GM18508 (cell line): Measurements from ENCODE around the gene FCRL2.
"Not testable (repeated sequence)": the region's sequence is repeated elsewhere in the genome, so short reads cannot be mapped to it uniquely, and the experiment has no call there.

ENCODE experiments used
- ATAC-seq: cut with Tn5 transposase; IDR thresholded peaks from one replicate; pipeline ENCODE4 v1.9.1; 2021; ENCODE audit warnings: moderate number of reproducible peaks; ENCODE audit not compliant: insufficient read depth, unreplicated experiment

The FCRL2 gene

DNA sequence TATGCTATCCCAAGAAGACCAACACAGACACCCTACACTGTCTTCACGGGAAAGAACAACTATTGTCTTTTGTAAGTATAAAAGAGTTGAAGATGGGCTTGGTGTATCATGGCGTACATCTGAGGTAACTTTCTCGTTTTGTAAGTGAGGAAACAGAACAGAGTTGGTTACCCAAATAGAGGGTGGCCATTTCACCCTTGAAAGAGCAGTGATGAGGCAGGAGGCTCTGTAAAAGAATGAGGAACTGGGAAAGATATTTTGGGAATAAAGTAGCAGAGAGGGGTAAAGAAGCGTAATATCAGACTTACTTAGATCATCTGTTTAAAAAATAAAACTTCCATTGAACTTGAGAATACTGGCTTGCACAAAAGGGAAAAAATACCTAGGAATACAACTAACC is 18.9 kb downstream of the FCRL2 start:
- ATAC-seq: no peak

DNA sequence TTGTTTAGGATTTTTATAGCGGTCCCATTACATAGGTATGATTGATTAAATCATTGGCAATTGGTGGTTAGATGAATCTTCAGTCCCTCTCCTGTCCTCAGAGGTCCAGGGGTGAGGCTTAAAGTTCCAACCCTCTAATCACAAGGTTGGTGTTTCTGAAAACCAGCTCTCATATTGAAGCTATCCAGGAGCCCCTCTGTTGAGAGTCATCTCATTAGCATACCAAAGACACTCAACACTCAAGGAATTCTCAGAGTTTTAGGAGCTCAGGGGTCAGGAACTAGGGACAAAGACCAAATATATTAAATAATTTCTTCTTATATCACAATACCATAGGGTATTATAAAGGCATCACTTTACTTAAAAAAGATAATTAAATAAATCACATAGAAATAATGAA is 23.3 kb downstream of the FCRL2 start:
- ATAC-seq: no peak

DNA sequence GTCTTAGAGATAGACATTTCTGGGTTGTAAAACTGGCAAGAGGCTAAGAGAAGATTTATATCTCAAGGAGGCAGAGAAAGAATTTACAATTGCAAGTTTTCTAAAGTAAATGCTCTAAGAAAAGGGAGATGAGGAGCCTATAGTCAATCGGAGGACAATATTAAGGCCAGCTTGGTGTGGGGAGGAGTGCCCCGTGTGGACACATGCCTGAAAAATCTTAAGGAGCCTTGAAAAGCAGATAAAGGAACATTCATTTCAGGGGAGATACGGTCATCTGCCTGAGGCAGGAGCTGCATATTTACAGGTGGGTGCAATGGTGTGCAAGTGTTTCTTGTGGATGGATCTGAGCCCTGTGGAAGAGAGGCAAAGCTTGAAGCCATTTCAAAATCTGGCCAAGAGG is 25.6 kb downstream of the FCRL2 start:
- ATAC-seq: no peak

DNA sequence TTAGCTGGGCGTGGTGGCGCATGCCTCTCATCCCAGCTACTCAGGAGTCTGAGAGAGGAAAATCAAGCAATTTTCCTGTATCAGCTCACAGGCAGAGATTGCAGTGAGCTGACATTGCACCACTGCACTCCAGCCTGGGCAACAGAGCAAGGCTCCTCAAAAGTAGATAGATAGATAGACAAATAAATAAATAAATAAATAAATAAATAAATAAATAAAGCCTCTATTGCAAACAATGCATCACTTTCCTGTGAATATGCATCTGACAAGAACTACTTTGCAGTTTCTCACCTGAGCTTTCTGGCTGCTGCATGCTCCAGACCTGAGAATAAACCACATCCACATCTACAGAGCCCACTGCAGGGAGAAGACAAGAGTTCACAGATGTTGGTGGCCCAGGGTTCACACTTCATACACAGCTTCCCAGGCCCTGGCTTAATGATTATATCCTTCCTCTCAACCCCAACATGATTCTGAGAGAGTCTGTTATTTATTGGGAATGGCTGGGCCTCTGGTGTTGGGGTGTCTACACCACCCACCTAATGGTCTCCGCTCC is 28.6 kb downstream of the FCRL2 start:
- no peak for ATAC-seq

DNA sequence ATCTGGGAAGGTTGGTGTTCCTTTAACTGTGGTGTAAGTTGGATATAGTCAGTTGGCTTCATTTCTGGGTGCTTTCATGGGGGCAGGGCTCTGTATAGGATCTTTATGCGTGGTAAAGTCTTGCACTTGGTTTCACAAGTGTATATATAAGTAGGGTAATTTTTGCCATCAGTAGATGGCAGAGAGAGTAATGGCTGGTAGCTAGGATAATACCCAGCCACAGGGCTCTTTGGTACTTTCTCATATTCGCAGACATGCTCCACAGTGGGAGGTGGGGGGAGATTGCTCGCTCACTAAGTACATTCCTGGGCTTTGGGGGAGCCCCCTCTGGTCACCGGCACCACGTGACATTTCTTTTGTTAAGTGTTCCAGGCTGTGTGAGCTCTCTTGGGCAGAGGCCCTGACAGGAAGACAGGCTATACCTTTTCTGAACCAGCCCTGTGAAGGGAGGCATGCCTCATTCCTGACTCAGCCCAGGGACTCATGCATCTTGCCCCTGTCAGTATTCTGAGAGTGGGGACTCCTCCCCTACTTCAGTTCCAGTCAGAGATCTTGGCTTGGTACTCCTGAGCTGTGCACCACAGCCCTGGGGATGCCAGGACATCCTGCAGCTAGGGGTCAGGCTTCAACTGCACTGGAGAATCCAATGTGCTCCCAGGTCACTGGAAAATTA is 37.6 kb downstream of the FCRL2 start:
- ATAC-seq: no peak

DNA sequence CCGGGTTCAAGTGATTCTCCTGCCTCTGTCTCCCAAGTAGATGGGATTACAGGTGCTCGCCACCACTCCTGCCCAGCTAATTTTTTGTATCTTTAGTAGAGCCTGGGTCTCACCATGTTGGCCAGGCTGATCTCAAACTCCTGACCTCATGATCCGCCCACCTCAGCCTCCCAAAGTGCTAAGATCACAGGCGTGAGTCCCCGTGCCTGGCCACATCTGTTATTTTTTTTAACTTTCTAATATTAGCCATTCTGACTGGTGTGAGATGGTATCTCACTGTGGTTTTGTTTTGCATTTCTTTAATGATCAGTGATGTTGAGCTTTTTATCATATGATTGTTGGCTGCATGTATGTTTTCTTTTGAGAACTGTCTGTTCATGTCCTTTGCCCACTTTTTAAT is 40.9 kb downstream of the FCRL2 start:
- ATAC-seq: not testable (repeated sequence)

DNA sequence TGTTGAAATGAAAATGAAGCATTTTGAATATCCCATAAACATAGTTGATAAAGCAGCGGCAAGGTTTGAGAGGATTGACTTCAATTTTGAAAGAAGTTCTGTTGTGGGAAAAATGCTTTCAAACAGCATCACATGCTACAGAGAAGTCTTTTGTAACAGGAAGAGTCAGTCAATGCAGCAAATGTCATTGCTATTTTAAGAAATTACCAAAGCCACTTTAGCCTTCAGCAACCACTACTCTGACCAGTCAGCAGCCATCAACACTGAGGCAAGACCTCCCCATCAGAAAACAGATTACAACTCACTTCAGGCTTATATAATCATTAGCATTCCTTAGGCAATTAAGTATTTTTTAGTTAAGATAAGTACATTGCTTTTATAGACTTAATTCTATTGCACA is 42.6 kb downstream of the FCRL2 start:
- no peak for ATAC-seq

DNA sequence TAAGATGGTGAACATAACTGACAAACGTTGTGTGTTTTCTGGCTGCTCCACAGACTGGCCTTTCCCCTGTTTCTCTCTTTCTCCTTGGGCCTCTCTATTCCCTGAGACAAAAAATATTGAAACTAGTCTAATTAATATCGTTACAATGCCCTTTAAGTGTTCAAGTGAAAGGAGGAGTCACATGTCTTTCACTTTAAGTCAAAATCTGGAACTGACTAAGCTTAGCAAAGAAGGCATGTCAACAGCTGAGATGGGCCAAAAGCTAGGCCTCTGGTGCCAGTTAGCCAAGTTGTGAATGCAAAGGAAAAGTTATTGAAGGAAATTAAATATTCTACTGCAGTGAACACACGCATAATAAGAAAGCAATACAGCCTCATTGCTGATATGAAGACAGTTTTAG is 44.2 kb downstream of the FCRL2 start:
- ATAC-seq: no peak

DNA sequence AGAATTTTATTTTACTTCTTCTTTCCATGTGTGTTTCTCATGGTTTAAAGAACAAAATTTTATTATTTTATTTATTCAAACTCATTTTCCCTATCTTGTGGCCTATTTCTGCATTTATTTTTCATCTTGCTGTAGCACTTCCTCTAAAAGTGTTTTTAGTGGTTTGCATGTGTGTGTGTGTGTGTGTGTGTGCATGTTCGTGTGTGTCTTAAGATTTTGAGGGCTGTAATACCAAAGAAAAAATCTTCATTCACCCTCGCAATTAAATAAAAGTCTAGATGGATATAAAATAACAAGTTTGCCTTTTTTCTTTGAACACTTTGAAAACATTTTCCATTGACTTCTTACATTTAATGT is 51.7 kb downstream of the FCRL2 start:
- no peak for ATAC-seq

DNA sequence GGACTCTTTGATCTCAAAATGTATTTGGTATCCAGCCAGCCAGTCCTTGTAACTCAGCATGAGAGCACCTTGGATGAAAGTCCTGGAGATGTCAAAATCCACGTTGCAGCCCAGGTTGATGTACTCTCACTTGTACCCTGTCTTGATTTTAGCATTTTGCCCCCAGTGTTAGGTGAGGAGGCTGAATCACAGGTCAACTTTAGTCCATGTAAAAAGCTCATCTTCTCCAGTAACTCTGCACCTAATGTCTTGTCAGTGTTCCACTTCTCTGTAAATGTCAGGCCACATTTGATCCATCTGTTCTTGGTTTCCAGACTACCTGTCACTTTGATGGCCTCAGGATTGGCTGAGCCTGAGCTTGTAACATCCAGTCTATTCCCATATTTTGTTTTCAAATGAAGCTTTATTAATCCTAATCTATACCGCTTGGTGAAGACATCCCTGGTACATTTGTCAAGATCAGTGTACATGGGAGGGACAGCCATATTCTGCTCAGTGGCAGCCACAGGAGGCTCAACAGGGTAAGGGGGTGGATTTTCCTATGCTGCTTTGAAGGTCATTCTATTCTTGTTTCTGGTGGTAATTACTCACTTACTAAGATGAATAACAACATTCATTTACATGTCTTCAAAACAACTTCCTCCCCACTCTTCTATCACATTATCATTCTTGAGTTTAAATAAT is 52.3 kb downstream of the FCRL2 start:
- no peak for ATAC-seq

DNA sequence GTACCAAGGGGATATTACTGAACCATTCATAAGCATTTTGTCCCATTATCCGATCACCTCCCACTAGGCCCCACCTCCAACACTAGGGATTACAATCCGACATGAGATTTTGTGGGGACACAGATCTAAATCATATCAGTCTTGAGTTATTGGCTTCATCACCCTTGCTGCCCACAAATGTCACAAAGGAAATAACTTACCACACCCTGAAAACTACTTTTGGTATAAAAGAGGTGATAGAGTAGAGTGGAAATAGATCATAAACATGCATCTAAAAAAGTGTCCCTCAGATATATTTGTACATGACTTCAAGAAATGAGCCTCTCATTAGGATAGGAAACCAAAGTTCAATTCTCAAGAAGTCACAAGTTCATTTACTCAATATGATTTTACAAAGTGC is 53.8 kb downstream of the FCRL2 start:
- no peak for ATAC-seq

DNA sequence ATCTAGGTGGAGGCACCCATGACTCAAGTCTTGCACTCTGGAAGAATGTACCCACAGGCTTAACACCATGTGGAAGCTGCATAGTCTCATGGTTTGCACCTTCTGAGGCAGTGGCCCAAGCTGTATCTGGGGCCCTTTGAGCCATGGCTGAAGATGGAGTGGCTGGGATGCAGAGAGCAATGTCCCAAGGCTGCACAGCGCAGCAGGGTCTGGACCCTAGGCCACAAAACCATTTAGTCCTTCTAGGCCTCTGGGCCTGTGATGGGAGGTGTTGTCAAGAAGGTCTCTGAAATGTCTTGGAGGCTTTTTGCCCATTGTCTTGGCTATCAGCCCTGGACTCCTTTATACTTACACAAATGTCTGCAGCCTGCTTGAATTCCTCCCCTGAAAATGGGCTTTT is 54.9 kb downstream of the FCRL2 start:
- ATAC-seq: no peak

DNA sequence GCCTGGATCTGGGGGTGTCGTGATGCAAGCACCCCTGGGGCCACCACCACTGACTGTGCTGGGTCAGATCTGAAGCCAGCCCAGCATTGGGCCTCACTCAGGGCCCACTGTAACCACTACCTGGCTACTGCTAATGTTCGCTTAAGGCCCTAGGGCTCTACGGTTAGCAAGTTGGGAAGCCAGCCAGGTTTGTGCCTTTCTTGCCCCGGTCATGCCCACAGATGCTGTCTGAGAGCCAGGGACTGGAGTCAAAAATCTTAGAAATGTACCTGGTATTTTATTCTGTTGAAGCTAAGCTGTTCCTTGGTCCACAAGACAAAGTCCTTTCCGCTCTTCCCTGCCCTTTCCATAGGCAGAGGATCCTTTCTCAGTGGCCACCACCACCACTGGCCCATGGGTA is 61.2 kb downstream of the FCRL2 start:
- no peak for ATAC-seq

DNA sequence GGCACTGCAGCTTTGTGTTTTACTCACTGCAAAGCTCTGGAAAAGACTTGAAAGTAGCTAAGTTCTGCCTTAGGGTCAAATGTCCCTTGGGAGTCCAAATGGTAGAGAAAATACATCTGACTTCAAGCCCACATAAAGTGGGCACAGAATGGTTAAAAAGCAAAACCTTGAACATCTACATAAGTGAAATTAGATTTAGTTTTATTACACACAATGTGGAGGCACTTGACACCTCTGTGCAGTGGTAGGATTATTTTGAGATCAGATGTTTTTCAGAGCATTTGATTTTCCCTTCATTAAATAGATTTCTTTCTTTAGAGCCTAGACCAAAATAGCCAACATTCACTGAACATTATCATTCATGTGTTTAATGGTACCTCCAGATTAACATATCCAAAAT is 65.1 kb downstream of the FCRL2 start:
- no peak for ATAC-seq

DNA sequence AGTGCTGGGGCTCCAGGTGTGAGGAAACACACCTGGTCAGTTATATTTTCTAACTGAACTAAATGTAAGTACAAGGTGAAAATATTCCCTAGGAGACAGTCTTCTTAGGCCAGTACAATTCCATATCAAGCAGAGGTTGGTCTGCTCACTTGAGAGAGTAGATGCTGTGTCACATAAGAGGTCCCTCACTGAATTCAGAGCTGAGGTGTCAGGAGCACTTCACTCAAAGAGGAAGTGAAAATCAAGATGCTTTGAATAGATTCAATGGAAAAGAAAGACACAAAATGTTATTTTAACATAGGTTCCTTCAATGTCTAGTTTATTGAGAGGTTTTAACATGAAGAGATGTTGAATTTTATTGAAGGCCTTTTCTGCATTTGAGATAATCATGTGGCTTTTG is 72.1 kb downstream of the FCRL2 start:
- ATAC-seq: no peak

DNA sequence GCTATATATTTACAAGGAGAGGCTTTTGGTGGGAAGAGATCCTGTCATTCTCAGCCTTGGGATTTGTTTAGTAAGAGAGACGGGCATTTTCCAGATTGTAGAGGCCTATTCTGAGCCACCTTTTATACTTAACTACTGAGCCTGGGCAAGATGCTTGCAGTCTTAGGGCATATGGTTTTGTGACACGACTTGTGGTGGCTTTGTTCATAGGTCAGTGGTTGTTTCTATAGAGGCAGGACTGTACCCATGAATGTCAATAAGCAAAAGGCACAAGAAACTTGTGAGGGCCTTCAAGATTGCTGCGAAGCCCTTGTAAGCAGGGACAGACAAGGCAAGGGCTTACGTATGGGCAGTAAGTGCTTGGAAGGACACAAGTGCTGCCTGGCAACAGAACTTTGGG is 73.0 kb downstream of the FCRL2 start:
- ATAC-seq: no peak

DNA sequence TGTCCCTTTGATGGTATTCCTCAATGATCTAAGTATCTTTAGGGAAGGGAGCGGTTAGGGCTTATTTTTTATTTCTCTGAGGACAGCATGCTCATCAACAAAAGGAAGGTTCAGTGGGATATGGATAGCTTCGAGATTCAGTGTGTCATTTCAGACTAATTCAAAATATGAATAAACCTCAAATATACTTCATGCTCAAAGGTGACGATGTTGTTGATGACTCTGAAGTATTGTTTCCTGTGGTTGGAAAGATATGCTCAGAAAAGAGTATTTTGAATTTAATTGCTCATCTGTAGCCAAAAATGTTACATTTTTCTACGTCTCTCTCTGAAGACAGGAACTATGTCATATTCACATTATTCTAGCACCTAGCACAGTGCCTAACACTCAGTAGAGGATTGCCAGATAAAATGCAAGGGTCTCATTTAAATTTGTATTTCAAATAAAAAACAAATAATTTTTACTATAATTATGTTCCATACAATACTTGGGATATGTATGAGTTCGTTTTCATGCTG is 74.6 kb downstream of the FCRL2 start:
- ATAC-seq: no peak

DNA sequence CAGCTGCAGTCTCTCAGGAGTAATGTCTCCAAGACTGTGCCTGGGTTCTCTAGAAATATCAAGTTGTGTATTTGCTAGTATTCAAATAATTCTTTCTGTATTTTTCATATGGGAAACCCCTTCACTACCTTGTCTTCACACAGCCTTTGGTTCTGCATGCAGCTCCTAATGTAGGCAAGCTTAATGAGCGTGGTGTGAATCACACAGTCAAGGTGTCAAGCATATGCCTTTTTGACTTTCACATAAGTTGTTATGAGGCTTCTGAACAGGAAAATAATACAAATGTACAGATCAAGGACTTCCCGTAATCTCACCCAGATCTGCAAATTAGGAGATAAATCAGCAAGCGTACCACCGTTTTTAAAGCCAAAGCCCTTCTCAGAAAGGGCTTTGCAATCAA is 76.2 kb downstream of the FCRL2 start, which contains the start of gene FCRL3:
FCRL3 (minus strand) TSS at position 38 of the 400 bp plus-strand sequence. CDS start 280 bp downstream, outside the sequence.
- ATAC-seq: no peak

DNA sequence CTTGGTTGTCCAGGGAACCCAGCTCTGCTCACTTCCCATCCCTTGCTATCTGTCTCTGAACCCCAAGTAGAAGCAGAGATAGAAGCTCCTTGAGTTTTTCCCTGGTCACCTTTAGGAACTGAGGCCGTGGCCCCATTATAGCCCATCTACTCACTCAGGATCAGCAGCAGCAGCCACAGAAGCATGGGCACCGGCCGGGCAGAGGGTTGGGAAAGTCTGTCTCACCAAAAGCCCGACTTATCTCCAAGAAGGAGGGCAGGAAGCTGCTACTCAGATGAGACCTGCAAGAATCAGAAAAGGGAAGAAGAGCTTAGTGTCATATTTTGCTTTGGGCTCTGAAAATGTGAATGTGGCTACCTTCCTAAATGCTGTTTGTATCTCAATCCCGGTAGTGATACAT is 76.6 kb downstream of the FCRL2 start:
- ATAC-seq: no peak

DNA sequence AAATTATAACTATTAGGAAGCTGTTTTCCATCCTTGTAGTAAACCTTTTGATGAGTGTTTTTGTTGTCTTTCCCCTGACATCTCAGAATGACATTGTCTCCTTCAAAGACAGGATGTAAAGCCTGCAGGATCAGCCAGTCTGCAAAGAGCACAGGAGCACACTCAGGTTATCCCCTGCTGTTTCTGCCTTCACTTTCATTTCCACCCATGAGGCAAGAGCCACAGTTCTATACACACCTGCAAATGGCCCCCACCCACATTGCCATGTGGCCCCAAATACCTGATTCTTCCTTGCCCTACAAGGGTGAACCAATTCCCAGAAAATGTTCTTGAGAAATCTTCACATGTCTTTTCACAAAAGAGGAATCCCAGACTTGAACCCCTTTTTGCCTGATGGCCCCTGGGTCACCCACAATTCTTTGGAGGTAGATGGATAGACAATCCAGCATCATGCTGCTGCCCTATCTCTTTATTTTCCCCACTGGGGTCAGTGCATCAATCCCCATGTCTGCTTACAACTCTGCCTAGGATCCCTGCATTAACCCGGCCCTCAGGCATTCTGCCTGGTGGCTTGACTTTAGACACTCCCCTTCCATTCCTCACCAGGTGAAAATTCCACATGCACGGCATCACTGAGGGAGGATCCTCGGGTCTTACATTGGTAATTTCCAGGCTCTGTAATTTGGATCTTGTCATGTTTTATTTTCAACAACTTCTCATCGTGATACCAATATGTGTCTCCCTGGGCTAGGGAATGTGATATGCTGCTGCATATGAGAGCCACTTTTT is 79.0 kb downstream of the FCRL2 start:
- ATAC-seq: no peak
